Measurements from ENCODE around the gene NEB. TPM values are rescaled to one million over a fixed set of nuclear protein-coding genes. Genes with fewer than 3 reads are reported as not detected.

The NEB gene
- total and polyA plus RNA-seq, 2 of the 4 experiments (the other 2 are of a cell fraction), result under 0.01 TPM; not detected in 1

- POLR2A ChIA-PET (ENCODE audit: unreplicated experiment), result no interaction called here
Measured at GRCh38 chr2:151665959-151666358, 68.3 kb downstream of the NEB start.

More at GRCh38 chr2:151665959-151666358, 68.3 kb downstream of the NEB start:
- Histone ChIP-seq H3K4me3 (ENCODE audit: insufficient read depth, low read depth, low read length) (no peak overlapping the region), H2AK9ac (replicated peaks; ENCODE audit: low read depth, low read length, poor library complexity) (no peak overlapping the region), H2BK20ac (ENCODE audit: low read depth, low read length) (no peak overlapping the region), H4K8ac (ENCODE audit: low read depth in 2 of 2, low read length in 2 of 2) (no peak overlapping the region), H3K4me1 (ENCODE audit: control insufficient read depth, insufficient read depth, low read length) (no peaks in the 10 kb centered on the region), H3K56ac (ENCODE audit: extremely low read depth, insufficient read depth, low read length) (no peak overlapping the region), H3K4me2 (ENCODE audit: low read depth, low read length) (no peak overlapping the region), H4K5ac (ENCODE audit: low read depth, low read length) (no peak overlapping the region), H3K4ac (ENCODE audit: low read depth, low read length) (no peak overlapping the region), H4K20me1 (ENCODE audit: insufficient read depth, low read length) (no peaks in the 10 kb centered on the region), H3K27me3 (ENCODE audit: control insufficient read depth, insufficient read depth, low read length) (no peaks in the 10 kb centered on the region; the same call in 1 of the 2 replicates), H3K9me3 (ENCODE audit: control insufficient read depth, insufficient read depth, low read length) (no peaks in the 10 kb centered on the region), H3K79me1 (ENCODE audit: low read depth in 1 of 2, low read length in 2 of 2) (no peaks in the 10 kb centered on the region), H2BK15ac (ENCODE audit: low read depth, low read length) (no peak overlapping the region), H3K14ac (replicated peaks; ENCODE audit: low read depth, low read length) (no peak overlapping the region), H3K23ac (ENCODE audit: low read depth, low read length) (no peak overlapping the region), H3K27ac (ENCODE audit: insufficient read depth, low read length) (no peak overlapping the region), H3K9ac (ENCODE audit: low read depth, low read length) (no peak overlapping the region), H2AFZ (replicated peaks; ENCODE audit: low read length, poor library complexity) (no peak overlapping the region), H3K36me3 (ENCODE audit: control insufficient read depth, insufficient read depth, low read length) (no peaks in the 10 kb centered on the region), H3K18ac (ENCODE audit: low read depth, low read length) (no peak overlapping the region), H2BK120ac (ENCODE audit: low read depth, low read length) (no peak overlapping the region), H3K9me1 (ENCODE audit: insufficient read depth, low read length) (no peaks in the 10 kb centered on the region; the same call in 1 of the 2 replicates), H2BK5ac (ENCODE audit: low read depth, low read length, poor library complexity, severe bottlenecking) (no peak overlapping the region), H2AK5ac (ENCODE audit: low read depth, low read length) (no peak overlapping the region), H4K91ac (ENCODE audit: insufficient read depth, low read depth, low read length) (no peak overlapping the region)
- WGBS, 2 experiments (ENCODE audit: extremely low coverage in 2 of 2, insufficient read length in 1 of 2), result 20% methylated on average over 1 of the region's 3 CpGs; no CpG with 5 or more reads in 1 of the 2 experiments
- TF ChIP-seq, protein P1, sequence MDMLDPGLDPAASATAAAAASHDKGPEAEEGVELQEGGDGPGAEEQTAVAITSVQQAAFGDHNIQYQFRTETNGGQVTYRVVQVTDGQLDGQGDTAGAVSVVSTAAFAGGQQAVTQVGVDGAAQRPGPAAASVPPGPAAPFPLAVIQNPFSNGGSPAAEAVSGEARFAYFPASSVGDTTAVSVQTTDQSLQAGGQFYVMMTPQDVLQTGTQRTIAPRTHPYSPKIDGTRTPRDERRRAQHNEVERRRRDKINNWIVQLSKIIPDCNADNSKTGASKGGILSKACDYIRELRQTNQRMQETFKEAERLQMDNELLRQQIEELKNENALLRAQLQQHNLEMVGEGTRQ (IDR thresholded peaks at IDR 0.05; ENCODE audit: low read depth, low read length), result no peak
- TF ChIP-seq NFE2L2 (IDR thresholded peaks at IDR 0.05; ENCODE audit: low read depth, low read length), result no peak
- TF ChIP-seq BHLHE40 (IDR thresholded peaks at IDR 0.05; ENCODE audit: low read depth, low read length), result no peak
- no peak for TF ChIP-seq CHD1 (IDR thresholded peaks at IDR 0.05; ENCODE audit: low read depth, low read length)
- TF ChIP-seq CEBPB (IDR thresholded peaks at IDR 0.05; ENCODE audit: low read depth, low read length), result no peak
- TF ChIP-seq MXI1 (IDR thresholded peaks at IDR 0.05; ENCODE audit: borderline replicate concordance, low read depth, low read length), result no peak
- no peak for TF ChIP-seq MAFK (IDR thresholded peaks at IDR 0.05; ENCODE audit: low read depth, low read length)
- TF ChIP-seq RFX5 (IDR thresholded peaks at IDR 0.05; ENCODE audit: low read depth, low read length), result no peak
- no peak for TF ChIP-seq FOS (IDR thresholded peaks at IDR 0.05; ENCODE audit: low read depth, low read length)
- no peak for TF ChIP-seq ELK1 (IDR thresholded peaks at IDR 0.05; ENCODE audit: borderline replicate concordance, low read depth, low read length)
- no peak for TF ChIP-seq POLR2A (IDR thresholded peaks at IDR 0.05; ENCODE audit: low read depth, low read length)
- TF ChIP-seq MAZ (IDR thresholded peaks at IDR 0.05; ENCODE audit: borderline replicate concordance, low read depth, low read length), result no peak
- intact Hi-C loops (cut with micrococcal nuclease) (no loop called here), in situ Hi-C loops (cut with MboI; ENCODE audit: low sequenced_read_pairs) (no loop called here), dilution Hi-C loops (cut with HindIII; ENCODE audit: low sequenced_read_pairs, unreplicated experiment) (no loop called here)
- DNase-seq (no peak), ATAC-seq (ENCODE audit: low read depth) (no peak)
- BruUV-seq (replicated peaks), result no TSS peak
- CTCF ChIA-PET, result no interaction called here

All from IMR-90 (cell line).